Lung (tissue), 12 donors: Measurements from ENCODE around the gene DISC1. TPM values are rescaled to one million over a fixed set of nuclear protein-coding genes. Genes with fewer than 3 reads are reported as not detected.

Experiments used
- ATAC-seq: fragments of 200-7000 bp; cut with Tn5 transposase; one replicate; pipeline ENCODE4 v1.9.1; 2020; ENCODE audit warnings: moderate number of reproducible peaks; ENCODE audit not compliant: insufficient read depth, low FRiP score
- DNase-seq, 3 donors: peaks; one replicate each; pipeline ENCODE4 v3.0.0-alpha.2; 2013 to 2017
- H3K27ac ChIP-seq, 2 donors: one replicate each; pipeline ENCODE4 v1.5.1; 2013; ENCODE audit warnings: mild to moderate bottlenecking in 2 of 2, moderate library complexity in 2 of 2, control low read depth in 1 of 2, inconsistent platforms in 1 of 2, low read depth in 1 of 2, low read length in 1 of 2
- H3K27me3 ChIP-seq, 3 donors: one replicate each; pipeline ENCODE4 v1.5.1; 2013; ENCODE audit warnings: low read length in 2 of 3; ENCODE audit not compliant: control insufficient read depth in 3 of 3, insufficient read depth in 3 of 3
- H3K36me3 ChIP-seq, 4 donors: one replicate each; pipeline ENCODE4 v1.5.1; 2013; ENCODE audit warnings: low read length in 4 of 4, mild to moderate bottlenecking in 1 of 4, moderate library complexity in 1 of 4; ENCODE audit not compliant: control insufficient read depth in 4 of 4, insufficient read depth in 4 of 4
- H3K4me1 ChIP-seq, 5 donors: one replicate each; pipeline ENCODE4 v1.5.1; 2013; ENCODE audit warnings: low read length in 5 of 5, mild to moderate bottlenecking in 2 of 5, moderate library complexity in 1 of 5; ENCODE audit not compliant: control insufficient read depth in 5 of 5, insufficient read depth in 5 of 5
- H3K4me3 ChIP-seq: one replicate; pipeline ENCODE4 v1.5.1; 2013; ENCODE audit warnings: mild to moderate bottlenecking, control low read depth, moderate library complexity
- H3K9ac ChIP-seq, 2 donors: one replicate each; pipeline ENCODE4 v1.5.1; 2013; ENCODE audit warnings: low read length in 2 of 2, control low read depth in 1 of 2; ENCODE audit not compliant: insufficient read depth in 1 of 2
- H3K9me3 ChIP-seq, 4 donors: one replicate each; pipeline ENCODE4 v1.5.1; 2013; ENCODE audit warnings: low read length in 3 of 4, mild to moderate bottlenecking in 1 of 4, moderate library complexity in 1 of 4; ENCODE audit not compliant: control insufficient read depth in 4 of 4, insufficient read depth in 3 of 4
- WGBS, 2 donors: extraction: QIAGEN DNeasy Blood & Tissue Kit; methylation state at CpG; one replicate each; pipeline ENCODE4 v1.1.7; 2013; 5-methylcytosine and 5-hydroxymethylcytosine counted together
- polyA plus RNA-seq, 2 donors: library from polyadenylated mRNA; stranded (reverse); fragments of 200-250 nt; gene quantifications; one replicate each; pipeline ENCODE4 v1.2.1, GENCODE V29; 2013
- total RNA-seq, 2 donors: library from RNA; depleted of rRNA in 1 of 2; stranded (reverse); fragments of >200 nt in 1 of 2; gene quantifications; one replicate each; pipeline ENCODE4 v1.2.1, GENCODE V29; 2014 to 2021
- TF ChIP-seq, protein P1 (sequence below): IDR thresholded peaks from 2 replicates; pipeline ENCODE4 v1.5.1; 2012; ENCODE audit warnings: mild to moderate bottlenecking; ENCODE audit errors: control extremely low read depth, extremely low read depth
- donor health status: control.
- donor health status: control.
- donor health status: Bipolar disorder and iron deficiency.
- donor health status: healthy.
- donor health status: DM: yes; HTN: yes; CAD: no.

Gene DISC1
- total and polyA plus RNA-seq, 4 donors: 0.98 to 32.9 (median 6.1) TPM

- no peaks in the 10 kb centered on the region for H3K36me3 ChIP-seq
- H3K9me3 ChIP-seq: no peaks in the 10 kb centered on the region
- peaks cover 0 to 10% (median 4%) of the 10 kb centered on the region in 5 donors for H3K4me1 ChIP-seq
- no peak overlapping the region for H3K27ac ChIP-seq
- no peaks in the 10 kb centered on the region for H3K27me3 ChIP-seq
- H3K4me3 ChIP-seq: no peak overlapping the region
- no peak for ATAC-seq
- WGBS, 2 donors: 83 to 89% methylated on average over 2 of the region's 2 CpGs
- DNase-seq: no peak
- no peak overlapping the region for H3K9ac ChIP-seq
- TF ChIP-seq, protein P1, sequence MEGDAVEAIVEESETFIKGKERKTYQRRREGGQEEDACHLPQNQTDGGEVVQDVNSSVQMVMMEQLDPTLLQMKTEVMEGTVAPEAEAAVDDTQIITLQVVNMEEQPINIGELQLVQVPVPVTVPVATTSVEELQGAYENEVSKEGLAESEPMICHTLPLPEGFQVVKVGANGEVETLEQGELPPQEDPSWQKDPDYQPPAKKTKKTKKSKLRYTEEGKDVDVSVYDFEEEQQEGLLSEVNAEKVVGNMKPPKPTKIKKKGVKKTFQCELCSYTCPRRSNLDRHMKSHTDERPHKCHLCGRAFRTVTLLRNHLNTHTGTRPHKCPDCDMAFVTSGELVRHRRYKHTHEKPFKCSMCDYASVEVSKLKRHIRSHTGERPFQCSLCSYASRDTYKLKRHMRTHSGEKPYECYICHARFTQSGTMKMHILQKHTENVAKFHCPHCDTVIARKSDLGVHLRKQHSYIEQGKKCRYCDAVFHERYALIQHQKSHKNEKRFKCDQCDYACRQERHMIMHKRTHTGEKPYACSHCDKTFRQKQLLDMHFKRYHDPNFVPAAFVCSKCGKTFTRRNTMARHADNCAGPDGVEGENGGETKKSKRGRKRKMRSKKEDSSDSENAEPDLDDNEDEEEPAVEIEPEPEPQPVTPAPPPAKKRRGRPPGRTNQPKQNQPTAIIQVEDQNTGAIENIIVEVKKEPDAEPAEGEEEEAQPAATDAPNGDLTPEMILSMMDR: no peak
Observed at GRCh38 chr1:231581859-231582258, 44.7 kb upstream of the DISC1 start.

GRCh38 chr1:231583376-231583775 lies 43.2 kb upstream of the DISC1 start:
- Histone ChIP-seq H3K4me1 (peaks cover 0 to 10% (median 4%) of the 10 kb centered on the region in 5 donors), H3K27me3 (no peaks in the 10 kb centered on the region), H3K9ac (no peak overlapping the region), H3K36me3 (no peaks in the 10 kb centered on the region), H3K9me3 (no peaks in the 10 kb centered on the region), H3K27ac (no peak overlapping the region), H3K4me3 (no peak overlapping the region)
- WGBS, 2 donors: 93 to 95% methylated on average over 6 of the region's 6 CpGs
- no peak for ATAC-seq
- TF ChIP-seq, protein P1: no peak
- DNase-seq: no peak

DNA sequence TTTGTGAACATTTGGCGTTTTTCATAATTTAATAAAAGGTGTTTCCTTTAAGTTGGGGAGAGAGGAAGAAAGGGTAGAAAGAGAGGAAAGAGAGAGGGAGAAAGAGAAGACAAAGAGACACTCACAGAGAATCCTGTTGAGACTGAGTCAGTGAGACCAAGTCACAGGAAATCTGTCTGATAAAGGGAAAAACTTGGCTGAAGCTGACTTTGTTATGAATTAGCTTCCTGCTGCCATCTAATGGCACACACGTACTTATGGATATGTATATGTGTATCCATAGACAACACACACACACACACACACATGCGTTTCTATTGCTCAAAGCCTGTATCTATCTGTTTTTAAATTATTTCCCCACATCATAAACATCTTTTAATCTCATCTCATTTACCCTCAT lies 42.5 kb upstream of the DISC1 start:
- H3K36me3 ChIP-seq: no peaks in the 10 kb centered on the region
- no peak overlapping the region for H3K4me3 ChIP-seq
- no peaks in the 10 kb centered on the region for H3K9me3 ChIP-seq
- no peak overlapping the region for H3K27ac ChIP-seq
- WGBS, 2 donors: 41 to 45% methylated on average over 3 of the region's 3 CpGs
- TF ChIP-seq, protein P1: no peak
- peak; percentile 32 to 90 (median 83) for DNase-seq
- H3K4me1 ChIP-seq: peaks cover 0 to 10% (median 4%) of the 10 kb centered on the region in 5 donors
- H3K27me3 ChIP-seq: no peaks in the 10 kb centered on the region
- H3K9ac ChIP-seq: no peak overlapping the region
- ATAC-seq: no peak

DNA sequence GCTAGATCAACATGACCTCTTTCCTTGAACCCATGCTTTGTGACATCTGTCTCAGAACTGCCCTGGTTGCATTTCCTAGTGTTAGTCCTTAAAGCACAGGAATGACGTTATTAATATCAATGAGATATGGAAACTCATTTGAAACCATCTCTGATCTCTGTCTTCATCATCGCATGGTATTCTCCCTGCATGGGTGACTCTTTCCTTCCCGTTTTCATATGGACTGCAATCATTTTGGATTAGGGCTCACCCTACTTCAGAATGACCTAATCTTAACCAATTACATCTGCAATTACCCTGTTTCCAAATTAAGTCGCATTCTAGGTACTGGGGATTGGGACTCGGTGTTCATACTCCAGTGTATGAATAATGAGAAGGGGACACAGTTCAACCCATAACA lies 41.7 kb upstream of the DISC1 start:
- H3K27me3 ChIP-seq: no peaks in the 10 kb centered on the region
- H3K4me3 ChIP-seq: no peak overlapping the region
- H3K4me1 ChIP-seq: peaks cover 0 to 10% (median 4%) of the 10 kb centered on the region in 5 donors
- H3K27ac ChIP-seq: no peak overlapping the region
- H3K9ac ChIP-seq: no peak overlapping the region
- TF ChIP-seq, protein P1: no peak
- DNase-seq (no peak), ATAC-seq (no peak)
- H3K9me3 ChIP-seq: no peaks in the 10 kb centered on the region
- WGBS, 2 donors: 64 to 71% methylated on average over 5 of the region's 5 CpGs
- no peaks in the 10 kb centered on the region for H3K36me3 ChIP-seq
